Measurements from ENCODE around the gene NRG2. TPM values are rescaled to one million over a fixed set of nuclear protein-coding genes. Genes with fewer than 3 reads are reported as not detected.

NRG2 gene
- total RNA-seq, 2 experiments from 2014 or later = 0.11 to 0.14 TPM

GRCh38 chr5:140010798-140011197 is 32.3 kb downstream of the NRG2 start:
- DNase-seq (no peak), ATAC-seq (no peak)
- H3K9me3 Mint-ChIP-seq (ENCODE audit: low read depth) = no peaks in the 10 kb centered on the region
- POLR2A ChIA-PET = no interaction called here
- H3K27me3 Mint-ChIP-seq = no peaks in the 10 kb centered on the region
- H3K4me1 Mint-ChIP-seq = no peaks in the 10 kb centered on the region
- no peak overlapping the region for H3K4me3 Mint-ChIP-seq
- intact Hi-C loops (cut with DNase I, micrococcal nuclease) = no loop called here
- H3K36me3 Mint-ChIP-seq (ENCODE audit: low read depth) = no peaks in the 10 kb centered on the region
- no peak overlapping the region for H3K27ac Mint-ChIP-seq
- CTCF ChIA-PET = no interaction called here

- Mint-ChIP-seq H3K4me3 (no peak overlapping the region), H3K27ac (no peak overlapping the region), H3K9me3 (ENCODE audit: low read depth) (no peaks in the 10 kb centered on the region), H3K36me3 (ENCODE audit: low read depth) (no peaks in the 10 kb centered on the region), H3K4me1 (no peaks in the 10 kb centered on the region), H3K27me3 (peaks cover 25% of the 10 kb centered on the region)
- ChIA-PET CTCF (interaction anchor here (0.7 kb wide), 1 partner anchor 904 kb away, joined by 3 read pairs; no protein-coding TSS in a partner anchor), POLR2A (no interaction called here)
- intact Hi-C loops (cut with DNase I, micrococcal nuclease) = no loop called here
- DNase-seq (no peak), ATAC-seq (no peak)
Observed at GRCh38 chr5:140007311-140007710, 35.8 kb downstream of the NRG2 start.

GRCh38 chr5:140005145-140005591 is 37.9 kb downstream of the NRG2 start:
- Mint-ChIP-seq H3K27me3 (peaks cover 33% of the 10 kb centered on the region), H3K4me1 (no peaks in the 10 kb centered on the region), H3K4me3 (no peak overlapping the region), H3K36me3 (ENCODE audit: low read depth) (no peaks in the 10 kb centered on the region), H3K27ac (no peak overlapping the region), H3K9me3 (ENCODE audit: low read depth) (no peaks in the 10 kb centered on the region)
- DNase-seq = no peak
- intact Hi-C loops (cut with DNase I, micrococcal nuclease) = no loop called here
- ChIA-PET POLR2A (no interaction called here), CTCF (interaction anchor here (0.6 to 1.3 kb wide), 3 partner anchors 37 to 144 kb away, joined by 3 to 4 read pairs (median 3); no protein-coding TSS in a partner anchor)
- no peak for ATAC-seq

- intact Hi-C loops (cut with DNase I, micrococcal nuclease) = no loop called here
- H3K9me3 Mint-ChIP-seq (ENCODE audit: low read depth) = no peaks in the 10 kb centered on the region
- no peaks in the 10 kb centered on the region for H3K36me3 Mint-ChIP-seq (ENCODE audit: low read depth)
- ChIA-PET CTCF (interaction anchor here (0.7 to 1.1 kb wide), 2 partner anchors 142 to 567 kb away, joined by 3 read pairs; no protein-coding TSS in a partner anchor), POLR2A (no interaction called here)
- ATAC-seq = no peak
- H3K27me3 Mint-ChIP-seq = peaks cover 38% of the 10 kb centered on the region
- H3K27ac Mint-ChIP-seq = no peak overlapping the region
- H3K4me1 Mint-ChIP-seq = no peaks in the 10 kb centered on the region
- DNase-seq = no peak
- H3K4me3 Mint-ChIP-seq = no peak overlapping the region
Observed at GRCh38 chr5:140004174-140004573, 38.9 kb downstream of the NRG2 start.

GRCh38 chr5:140003519-140003918 is 39.6 kb downstream of the NRG2 start:
- H3K9me3 Mint-ChIP-seq (ENCODE audit: low read depth) = no peaks in the 10 kb centered on the region
- H3K4me3 Mint-ChIP-seq = no peak overlapping the region
- H3K27ac Mint-ChIP-seq = no peak overlapping the region
- H3K4me1 Mint-ChIP-seq = no peaks in the 10 kb centered on the region
- H3K27me3 Mint-ChIP-seq = peaks cover 39% of the 10 kb centered on the region
- intact Hi-C loops (cut with DNase I, micrococcal nuclease) = no loop called here
- POLR2A ChIA-PET = no interaction called here
- no peaks in the 10 kb centered on the region for H3K36me3 Mint-ChIP-seq (ENCODE audit: low read depth)
- ATAC-seq (no peak), DNase-seq (no peak)
- CTCF ChIA-PET = interaction anchor here (0.7 kb wide), 1 partner anchor 566 kb away, joined by 3 read pairs; no protein-coding TSS in a partner anchor

- no peak for ATAC-seq
- no peaks in the 10 kb centered on the region for H3K36me3 Mint-ChIP-seq (ENCODE audit: low read depth)
- H3K27ac Mint-ChIP-seq = no peak overlapping the region
- ChIA-PET CTCF (interaction anchor here (0.7 kb wide), 1 partner anchor 147 kb away, joined by 3 read pairs; no protein-coding TSS in a partner anchor), POLR2A (no interaction called here)
- H3K4me3 Mint-ChIP-seq = no peak overlapping the region
- H3K4me1 Mint-ChIP-seq = no peaks in the 10 kb centered on the region
- DNase-seq = no peak
- H3K27me3 Mint-ChIP-seq = peaks cover 44% of the 10 kb centered on the region
- intact Hi-C loops (cut with DNase I, micrococcal nuclease) = no loop called here
- H3K9me3 Mint-ChIP-seq (ENCODE audit: low read depth) = no peaks in the 10 kb centered on the region
Observed at GRCh38 chr5:140000332-140000731, 42.8 kb downstream of the NRG2 start.

- intact Hi-C loops (cut with DNase I, micrococcal nuclease) = no loop called here
- no peak for ATAC-seq
Observed at GRCh38 chr5:139998837-139999236, 44.3 kb downstream of the NRG2 start.

GRCh38 chr5:139997276-139997675 is 45.8 kb downstream of the NRG2 start:
- no peaks in the 10 kb centered on the region for H3K9me3 Mint-ChIP-seq (ENCODE audit: low read depth)
- H3K36me3 Mint-ChIP-seq (ENCODE audit: low read depth) = no peaks in the 10 kb centered on the region
- ATAC-seq (no peak), DNase-seq (no peak)
- no peak overlapping the region for H3K27ac Mint-ChIP-seq
- H3K4me3 Mint-ChIP-seq = no peak overlapping the region
- H3K27me3 Mint-ChIP-seq = peaks cover 36% of the 10 kb centered on the region
- intact Hi-C loops (cut with DNase I, micrococcal nuclease) = no loop called here
- POLR2A ChIA-PET = no interaction called here
- CTCF ChIA-PET = interaction anchor here (1.0 kb wide), 1 partner anchor 28 kb away, joined by 4 read pairs; no protein-coding TSS in a partner anchor
- no peaks in the 10 kb centered on the region for H3K4me1 Mint-ChIP-seq

More at GRCh38 chr5:139998837-139999236, 44.3 kb downstream of the NRG2 start:
- Mint-ChIP-seq H3K27me3 (peaks cover 41% of the 10 kb centered on the region), H3K9me3 (ENCODE audit: low read depth) (no peaks in the 10 kb centered on the region), H3K36me3 (ENCODE audit: low read depth) (no peaks in the 10 kb centered on the region), H3K4me1 (no peaks in the 10 kb centered on the region), H3K27ac (no peak overlapping the region), H3K4me3 (no peak overlapping the region)
- ChIA-PET CTCF (interaction anchor here (0.6 kb wide), 1 partner anchor 30 kb away, joined by 3 read pairs; no protein-coding TSS in a partner anchor), POLR2A (no interaction called here)
- no peak for DNase-seq

- Mint-ChIP-seq H3K27ac (no peak overlapping the region), H3K4me1 (no peaks in the 10 kb centered on the region), H3K9me3 (ENCODE audit: low read depth) (no peaks in the 10 kb centered on the region), H3K36me3 (ENCODE audit: low read depth) (no peaks in the 10 kb centered on the region), H3K27me3 (peaks cover 34% of the 10 kb centered on the region), H3K4me3 (no peak overlapping the region)
- ChIA-PET CTCF (interaction anchor here (1.0 kb wide), 1 partner anchor 29 kb away, joined by 4 read pairs; no protein-coding TSS in a partner anchor), POLR2A (no interaction called here)
- intact Hi-C loops (cut with DNase I, micrococcal nuclease) = no loop called here
- DNase-seq = no peak
- no peak for ATAC-seq
Observed at GRCh38 chr5:139995929-139996328, 47.2 kb downstream of the NRG2 start.

- Mint-ChIP-seq H3K4me3 (no peak overlapping the region), H3K9me3 (ENCODE audit: low read depth) (no peaks in the 10 kb centered on the region), H3K36me3 (ENCODE audit: low read depth) (no peaks in the 10 kb centered on the region), H3K27ac (no peak overlapping the region), H3K27me3 (peaks cover 24% of the 10 kb centered on the region), H3K4me1 (no peaks in the 10 kb centered on the region)
- intact Hi-C loops (cut with DNase I, micrococcal nuclease) = no loop called here
- ChIA-PET CTCF (interaction anchor here (0.7 to 1.4 kb wide), 2 partner anchors 25 to 207 kb away, joined by 3 to 6 read pairs; no protein-coding TSS in a partner anchor), POLR2A (no interaction called here)
- ATAC-seq (no peak), DNase-seq (no peak)
Observed at GRCh38 chr5:139994234-139994633, 48.9 kb downstream of the NRG2 start.

GRCh38 chr5:139985733-139986132 is 57.4 kb downstream of the NRG2 start:
- POLR2A ChIA-PET = no interaction called here
- H3K4me1 Mint-ChIP-seq = no peaks in the 10 kb centered on the region
- H3K4me3 Mint-ChIP-seq = no peak overlapping the region
- no peak overlapping the region for H3K27ac Mint-ChIP-seq
- no peaks in the 10 kb centered on the region for H3K9me3 Mint-ChIP-seq (ENCODE audit: low read depth)
- peaks cover 11% of the 10 kb centered on the region for H3K27me3 Mint-ChIP-seq
- ATAC-seq (no peak), DNase-seq (no peak)
- H3K36me3 Mint-ChIP-seq (ENCODE audit: low read depth) = no peaks in the 10 kb centered on the region
- CTCF ChIA-PET = interaction anchor here (0.6 to 2.9 kb wide), 2 partner anchors 17 to 30 kb away, joined by 3 to 14 read pairs; no protein-coding TSS in a partner anchor
- intact Hi-C loops (cut with DNase I, micrococcal nuclease) = no loop called here

- DNase-seq (no peak), ATAC-seq (no peak)
- no peaks in the 10 kb centered on the region for H3K4me1 Mint-ChIP-seq
- no peaks in the 10 kb centered on the region for H3K36me3 Mint-ChIP-seq (ENCODE audit: low read depth)
- POLR2A ChIA-PET = no interaction called here
- intact Hi-C loops (cut with DNase I, micrococcal nuclease) = no loop called here
- no peak overlapping the region for H3K27ac Mint-ChIP-seq
- peaks cover 13% of the 10 kb centered on the region for H3K27me3 Mint-ChIP-seq
- CTCF ChIA-PET = interaction anchor here (2.9 kb wide), 1 partner anchor 16 kb away, joined by 14 read pairs; no protein-coding TSS in a partner anchor
- no peaks in the 10 kb centered on the region for H3K9me3 Mint-ChIP-seq (ENCODE audit: low read depth)
- H3K4me3 Mint-ChIP-seq = no peak overlapping the region
Observed at GRCh38 chr5:139985290-139985689, 57.8 kb downstream of the NRG2 start.
